NCI-H526 treated with DMSO at 0.1 percent for 48 hours (cell line): ENCODE data around the gene KHDC4.

Source experiments
- DNase-seq: peaks from one replicate; lab custom pipeline; 2025; lab: John Stamatoyannopoulos, UW

Gene KHDC4

DNA sequence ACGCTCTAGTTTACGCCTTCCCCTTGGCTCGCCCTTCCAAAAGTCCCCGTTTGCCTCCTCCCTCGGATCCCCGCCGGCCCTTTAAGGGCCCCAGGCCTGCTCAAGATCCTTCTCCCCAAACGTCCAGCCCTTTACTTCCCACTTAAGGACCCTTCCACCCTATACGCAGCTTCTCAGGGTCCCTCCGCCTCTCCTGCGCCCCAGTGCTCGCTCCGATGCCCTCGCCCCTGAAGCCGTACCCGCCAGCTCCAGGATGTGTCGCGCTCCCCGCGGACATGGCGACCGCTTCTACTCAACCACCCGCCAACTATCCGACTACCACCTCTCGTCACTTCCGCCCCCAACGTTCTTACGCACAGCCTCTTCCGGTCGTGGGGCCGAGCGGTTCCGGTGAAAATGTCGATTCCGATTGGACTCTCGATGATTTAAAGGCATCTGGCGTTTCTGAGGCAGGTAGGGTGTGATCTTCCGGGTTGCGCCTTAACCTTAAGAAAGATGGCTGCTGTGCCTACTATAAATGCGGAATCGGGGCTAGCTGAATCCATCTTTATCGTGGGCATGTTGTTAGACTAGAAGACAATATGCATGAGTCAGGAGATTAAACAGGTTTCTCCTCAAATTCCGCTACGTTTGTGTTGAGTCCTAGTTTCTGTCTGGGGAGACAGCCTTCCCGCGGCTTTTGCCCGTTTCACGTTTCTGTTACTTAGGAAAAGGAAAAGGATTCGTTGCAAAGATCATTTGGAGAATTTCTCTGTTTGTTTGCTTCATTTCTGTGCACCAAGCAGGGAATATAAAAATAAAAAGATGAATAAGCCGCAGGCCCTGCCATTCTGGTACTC is at the start of gene KHDC4:
Gene KHDC4, minus strand, starts transcription at position 317 of the 839 bp plus-strand sequence. Its CDS starts 40 bp downstream, at position 277.
- DNase-seq, result peak; percentile 100

DNA sequence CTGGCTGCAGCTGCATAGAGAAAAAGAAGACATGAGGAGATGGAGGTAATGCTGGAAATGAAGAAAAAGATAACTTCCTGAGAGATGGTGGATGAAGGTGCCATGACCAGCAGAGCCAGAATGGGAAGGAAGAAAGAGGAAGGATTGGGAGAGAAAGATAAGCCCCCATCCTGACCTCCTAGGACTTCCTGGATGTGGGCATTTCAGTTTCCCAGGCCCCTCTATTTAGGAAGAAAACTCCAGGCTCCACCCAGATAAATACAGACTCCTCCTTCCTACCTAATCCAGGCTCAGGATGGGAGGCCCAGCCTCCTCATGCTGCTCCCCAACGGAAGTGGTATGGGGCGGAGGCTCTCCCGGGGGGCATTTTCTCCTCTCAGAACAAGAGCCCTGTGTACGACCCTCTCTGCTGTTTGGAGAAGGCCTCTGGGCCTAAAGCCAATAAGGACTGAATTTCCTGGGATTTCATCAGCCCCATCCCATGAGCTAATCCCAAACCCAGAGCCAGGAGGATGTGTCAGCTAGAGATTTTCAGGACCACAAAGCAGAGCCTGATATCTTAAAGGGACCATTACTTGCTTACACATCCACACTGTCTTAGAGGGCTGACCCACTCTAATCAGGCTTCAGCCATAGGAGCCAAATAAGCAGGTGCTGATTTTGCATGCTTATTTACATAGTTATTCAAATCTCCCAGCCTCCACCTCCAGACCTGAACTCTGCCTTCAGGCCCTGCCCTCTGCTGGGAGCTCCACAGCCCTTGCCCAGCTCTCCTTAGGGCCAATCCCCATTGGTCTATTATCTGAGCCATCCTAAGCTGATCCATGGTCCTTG is 49.2 kb upstream of the KHDC4 start:
- peak; percentile 100 for DNase-seq

DNA sequence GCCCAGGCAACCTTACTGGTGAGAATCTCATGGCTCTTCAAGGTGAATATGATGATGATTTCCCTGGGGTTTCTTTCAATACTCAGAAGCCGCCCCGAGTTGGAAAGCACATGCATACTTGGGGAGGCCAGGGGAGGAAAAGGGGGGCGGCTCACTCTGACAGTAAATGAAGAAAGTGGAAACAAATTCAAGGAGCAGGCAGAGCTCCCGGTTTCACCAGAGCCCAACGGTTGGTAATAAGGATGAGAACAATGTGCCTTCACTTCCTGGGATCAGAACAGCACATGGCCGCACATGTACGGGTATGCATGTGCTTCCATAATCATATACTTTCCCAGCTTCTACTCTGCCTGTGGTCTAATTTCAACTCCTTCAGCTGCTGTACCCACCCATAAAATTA is 47.9 kb upstream of the KHDC4 start:
- DNase-seq, result no peak

DNA sequence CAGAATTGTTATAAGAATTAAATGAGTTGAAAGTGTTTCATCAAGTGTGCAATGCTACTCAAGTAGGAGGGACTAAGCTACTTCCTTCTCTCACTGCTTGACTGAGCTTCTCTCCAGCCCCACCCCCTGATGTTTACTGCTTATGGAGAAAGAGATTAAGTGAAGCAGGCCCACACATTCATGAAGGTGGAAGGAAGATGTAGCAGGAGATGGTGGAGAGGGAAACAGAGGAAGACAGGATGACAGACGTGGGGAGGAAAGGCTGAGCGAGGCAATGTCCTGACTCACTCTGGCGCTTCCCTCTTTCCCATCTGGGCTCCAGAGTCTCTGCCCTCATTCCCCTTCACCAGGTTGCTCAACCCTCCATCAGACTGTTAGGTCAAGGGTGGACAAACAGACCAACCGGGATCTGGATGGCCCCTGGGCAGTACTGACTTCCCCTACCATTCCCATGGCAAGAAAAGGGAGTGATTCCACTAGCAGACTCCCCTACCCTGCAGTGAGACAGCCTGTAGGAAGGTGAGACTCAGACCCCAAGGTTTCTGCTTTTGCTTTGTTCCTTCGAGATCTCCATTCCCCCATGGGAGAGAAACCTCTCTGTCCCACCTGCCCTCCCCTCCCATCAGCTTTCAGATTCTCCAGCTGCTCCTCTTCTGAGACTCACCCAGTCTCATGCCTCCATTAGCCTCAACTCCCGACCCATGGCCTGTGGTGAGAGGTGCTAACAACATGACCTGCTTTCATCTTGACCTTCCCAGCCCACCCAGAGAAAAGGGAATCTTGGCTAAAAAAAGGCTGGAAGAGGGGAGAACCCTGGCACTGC is 47.3 kb upstream of the KHDC4 start:
- DNase-seq, result no peak

DNA sequence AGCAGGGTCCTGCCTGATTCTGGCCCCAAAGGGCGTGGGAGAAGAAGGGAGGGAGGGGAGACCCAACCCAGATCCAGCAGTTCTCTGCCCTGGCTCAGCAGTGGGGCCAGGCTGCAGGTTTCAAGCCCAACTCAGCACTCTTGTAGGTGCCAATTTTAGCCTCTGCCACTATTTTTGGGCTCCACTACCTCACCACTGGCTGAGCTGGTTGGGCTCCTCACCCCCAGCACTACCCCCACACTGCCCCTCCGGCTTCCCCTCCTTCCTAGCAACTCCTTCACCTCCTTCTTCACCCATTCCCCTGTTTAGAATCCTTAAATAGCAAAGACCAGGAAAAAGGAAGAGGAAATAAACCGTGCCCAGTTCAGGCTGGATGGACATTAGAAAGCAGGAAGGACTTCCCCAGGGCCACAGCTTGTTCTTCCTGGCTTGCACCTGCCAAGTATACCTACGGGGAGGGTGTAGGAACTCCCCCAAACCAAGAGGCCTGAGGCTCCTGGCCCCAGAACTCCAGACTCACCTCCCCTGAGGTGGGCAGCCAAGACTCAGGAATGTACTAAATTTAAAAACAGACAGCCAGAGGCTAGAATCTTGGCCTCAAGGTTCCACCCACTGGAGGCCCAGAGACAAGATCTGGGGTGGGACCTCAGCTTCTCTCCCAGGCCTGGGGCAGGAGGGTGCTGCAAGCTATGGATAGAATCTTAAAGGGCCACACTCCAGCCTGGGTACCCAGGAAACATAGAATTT is 45.6 kb upstream of the KHDC4 start:
- DNase-seq, result no peak

DNA sequence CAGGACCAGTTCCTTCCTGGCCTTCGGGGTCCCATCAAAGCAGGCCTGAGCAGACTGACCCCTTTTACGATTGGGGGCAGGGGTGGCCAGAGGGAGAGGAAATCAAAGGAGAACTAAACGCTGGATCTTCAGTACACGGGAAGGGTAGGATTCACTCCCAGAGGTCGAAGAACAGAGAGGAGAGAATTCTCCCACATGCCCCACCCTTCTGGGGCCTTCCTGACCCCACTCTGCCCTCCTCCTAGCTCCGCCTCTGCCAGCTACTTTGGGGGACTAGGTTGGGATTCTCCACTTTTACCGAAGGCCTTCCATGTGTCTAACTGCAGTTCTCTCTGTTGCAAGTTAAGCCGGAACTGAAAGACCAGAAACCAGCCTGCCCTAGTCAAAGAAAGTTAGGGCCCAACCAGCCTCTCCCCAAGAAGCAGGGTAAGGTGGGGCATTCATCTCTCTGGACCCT is 44.8 kb upstream of the KHDC4 start:
- DNase-seq, result no peak

DNA sequence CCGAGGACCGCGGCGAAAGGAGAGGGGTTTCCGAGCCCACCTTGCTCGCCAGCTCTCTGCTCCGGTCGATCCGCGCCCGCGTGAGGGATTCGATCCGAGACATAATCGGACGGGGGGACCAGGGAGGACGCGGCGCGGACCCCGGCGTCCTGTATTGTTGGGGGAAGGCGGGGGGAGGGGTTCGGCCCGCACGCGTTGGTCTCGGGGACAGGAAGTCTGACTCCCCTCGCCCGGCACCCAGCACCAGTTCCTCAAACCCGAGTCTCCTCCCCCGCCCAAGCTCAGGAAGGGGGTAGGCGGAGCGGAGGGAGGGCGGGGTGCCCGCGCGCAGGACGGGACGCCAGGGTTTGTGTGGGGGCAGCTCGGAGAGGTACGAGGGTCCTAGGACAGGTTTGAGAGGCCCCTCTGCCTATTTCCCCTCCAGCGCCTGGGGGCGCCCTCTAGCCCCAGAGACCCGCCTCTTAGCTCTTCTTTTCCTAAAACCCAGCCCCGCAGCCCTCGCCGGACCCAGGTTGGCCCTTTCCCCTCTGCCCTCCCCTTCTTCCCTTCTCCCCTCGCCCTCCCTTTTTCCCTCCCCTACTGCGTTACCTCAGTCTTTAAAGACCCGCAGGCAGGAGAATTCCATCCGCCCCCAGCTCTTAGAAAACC is 44.2 kb upstream of the KHDC4 start, which contains the start of gene ARHGEF2:
Gene ARHGEF2, minus strand, starts transcription at position 223 of the 648 bp plus-strand sequence. Its CDS starts 120 bp downstream, at position 103.
- DNase-seq, result peak; percentile 70

DNA sequence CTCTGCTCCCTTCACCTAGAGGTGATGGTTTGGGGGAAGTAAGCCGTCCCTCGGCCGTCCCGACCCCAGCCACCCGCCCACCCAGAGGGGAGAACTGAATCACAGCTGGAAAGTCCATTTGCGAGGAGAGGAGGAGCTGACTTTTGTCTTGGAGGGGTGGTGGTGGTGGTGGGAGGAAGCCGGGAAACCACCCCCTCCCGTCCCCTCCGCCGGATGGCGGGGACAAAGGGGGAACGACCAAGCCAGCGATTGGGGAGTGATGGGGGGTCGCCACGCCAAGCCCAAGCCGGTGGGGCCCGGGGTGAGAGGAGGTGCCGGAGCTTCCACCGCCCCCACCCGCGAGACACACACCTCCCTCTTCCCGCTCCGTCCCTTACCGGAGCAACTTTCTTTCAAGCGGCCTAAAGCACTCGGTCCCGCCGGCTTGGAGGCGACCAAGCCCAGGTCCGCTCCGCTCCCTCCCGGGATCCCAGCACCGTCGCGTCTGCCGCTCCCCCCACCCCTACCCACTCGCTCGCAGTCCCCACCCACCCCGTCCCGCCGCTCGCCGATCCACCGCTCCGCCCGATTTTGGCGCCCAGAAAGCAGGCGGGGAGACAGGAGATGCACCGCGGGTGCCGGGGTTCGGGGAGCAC is 43.6 kb upstream of the KHDC4 start:
- DNase-seq, result peak; percentile 32

DNA sequence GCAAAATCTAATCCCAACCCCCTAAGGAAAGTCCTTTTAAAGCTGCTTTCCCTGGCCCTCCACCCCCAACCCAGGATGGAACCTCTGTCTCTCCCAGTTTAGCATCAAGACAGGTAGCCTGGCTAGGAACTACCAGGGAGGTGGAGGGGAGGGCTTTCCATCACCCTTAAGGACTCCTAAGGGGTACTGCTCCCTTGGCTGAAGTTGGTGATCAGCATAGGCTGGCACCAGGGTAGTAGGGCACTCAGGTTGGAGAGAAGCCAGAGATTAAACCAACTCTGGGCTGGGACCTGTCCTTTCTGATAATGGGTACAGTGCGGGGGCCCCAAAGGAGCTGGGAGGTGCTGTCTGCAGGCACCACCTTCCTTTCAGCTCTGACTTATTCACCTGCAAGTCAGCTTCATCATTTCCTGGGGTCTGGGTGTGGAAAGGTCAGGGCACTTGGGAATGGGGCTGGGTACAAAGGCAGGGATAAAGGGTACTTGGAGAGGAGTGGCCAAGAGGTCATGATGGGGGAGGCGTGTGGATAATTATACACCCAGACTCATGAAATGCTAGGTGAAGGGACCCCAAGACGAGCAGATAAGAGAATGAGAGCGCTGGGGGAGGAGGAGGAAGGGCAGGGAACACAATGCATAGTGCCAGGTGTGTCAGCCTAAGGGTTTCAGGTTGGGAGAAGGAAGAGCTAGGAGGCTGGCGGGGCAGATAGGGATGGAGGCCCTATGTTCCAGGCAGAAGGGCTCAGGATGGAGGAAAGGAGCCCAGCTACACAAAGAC is 42.9 kb upstream of the KHDC4 start:
- peak; percentile 42 for DNase-seq

DNA sequence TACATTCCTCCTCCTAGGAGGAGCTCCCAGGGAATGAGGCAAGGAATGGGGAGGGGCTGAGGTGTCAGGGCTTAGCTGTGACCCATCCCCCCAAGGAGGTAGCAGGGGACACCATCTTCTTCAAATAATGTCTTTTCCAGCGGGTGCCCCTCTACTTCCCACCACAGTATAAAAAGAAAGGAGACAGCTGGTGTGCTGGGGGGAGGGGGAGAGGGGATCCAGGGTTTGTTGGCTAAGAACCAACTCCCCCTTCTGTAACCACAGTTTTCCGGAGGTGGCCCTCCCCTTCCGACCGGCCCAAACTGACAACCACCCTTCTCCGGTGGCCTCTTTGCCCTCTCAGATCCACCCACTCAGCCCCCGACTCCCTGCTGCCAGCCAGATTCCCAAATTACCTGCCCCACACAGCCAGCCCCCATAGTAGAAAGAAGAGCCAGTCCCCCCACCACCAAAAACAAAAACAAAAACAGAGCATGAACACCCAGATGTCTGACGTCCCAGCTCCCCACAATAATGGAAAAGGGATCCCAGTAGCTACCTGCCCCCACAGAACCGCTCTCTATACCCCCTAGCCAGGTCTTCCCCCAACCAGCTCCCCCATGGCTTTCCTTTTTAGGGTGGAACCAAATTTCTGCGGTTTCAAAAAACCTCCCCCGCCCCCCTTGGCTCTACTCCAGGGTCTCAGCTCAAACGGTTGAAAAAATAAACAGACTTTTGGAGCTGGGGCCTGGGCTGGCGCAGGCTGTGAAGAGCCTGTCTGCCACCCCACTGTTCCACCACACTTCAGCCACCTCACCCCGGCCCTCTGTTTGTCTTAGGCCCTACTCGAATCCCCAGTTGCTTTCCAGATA is 42.1 kb upstream of the KHDC4 start:
- DNase-seq, result no peak

DNA sequence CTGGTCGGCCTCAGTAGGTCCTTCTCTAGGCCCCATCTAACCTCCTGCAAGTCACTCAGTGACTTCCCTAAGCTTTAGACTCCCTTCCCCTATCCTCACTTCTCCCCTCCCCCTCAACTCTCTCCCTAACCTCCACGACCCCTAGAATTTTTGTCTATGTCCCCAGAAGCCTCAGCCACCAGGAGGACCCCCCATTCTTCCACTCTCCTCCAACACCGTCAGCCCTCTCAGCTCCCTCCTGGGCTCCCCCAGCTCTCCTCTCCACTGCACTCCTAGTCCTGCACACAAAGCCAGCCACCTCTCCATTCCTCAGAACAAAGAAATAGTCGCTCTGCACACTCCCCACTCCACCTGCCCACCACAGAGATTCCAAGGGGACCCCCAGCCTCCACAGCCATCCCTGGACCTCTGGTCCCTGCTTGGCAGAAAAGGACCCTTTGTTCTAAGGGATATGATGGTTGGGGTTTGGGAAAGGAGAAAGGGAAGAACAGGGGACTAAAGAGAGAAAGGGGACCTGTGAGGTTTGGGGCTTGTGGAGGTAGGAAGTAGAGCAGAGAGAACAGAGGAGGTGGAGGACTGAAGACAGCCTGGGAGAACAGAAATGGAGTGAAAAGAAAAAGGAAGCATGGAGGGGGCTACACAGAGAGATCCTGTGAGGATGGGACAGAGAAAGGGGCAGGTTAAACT is 41.3 kb upstream of the KHDC4 start:
- no peak for DNase-seq

DNA sequence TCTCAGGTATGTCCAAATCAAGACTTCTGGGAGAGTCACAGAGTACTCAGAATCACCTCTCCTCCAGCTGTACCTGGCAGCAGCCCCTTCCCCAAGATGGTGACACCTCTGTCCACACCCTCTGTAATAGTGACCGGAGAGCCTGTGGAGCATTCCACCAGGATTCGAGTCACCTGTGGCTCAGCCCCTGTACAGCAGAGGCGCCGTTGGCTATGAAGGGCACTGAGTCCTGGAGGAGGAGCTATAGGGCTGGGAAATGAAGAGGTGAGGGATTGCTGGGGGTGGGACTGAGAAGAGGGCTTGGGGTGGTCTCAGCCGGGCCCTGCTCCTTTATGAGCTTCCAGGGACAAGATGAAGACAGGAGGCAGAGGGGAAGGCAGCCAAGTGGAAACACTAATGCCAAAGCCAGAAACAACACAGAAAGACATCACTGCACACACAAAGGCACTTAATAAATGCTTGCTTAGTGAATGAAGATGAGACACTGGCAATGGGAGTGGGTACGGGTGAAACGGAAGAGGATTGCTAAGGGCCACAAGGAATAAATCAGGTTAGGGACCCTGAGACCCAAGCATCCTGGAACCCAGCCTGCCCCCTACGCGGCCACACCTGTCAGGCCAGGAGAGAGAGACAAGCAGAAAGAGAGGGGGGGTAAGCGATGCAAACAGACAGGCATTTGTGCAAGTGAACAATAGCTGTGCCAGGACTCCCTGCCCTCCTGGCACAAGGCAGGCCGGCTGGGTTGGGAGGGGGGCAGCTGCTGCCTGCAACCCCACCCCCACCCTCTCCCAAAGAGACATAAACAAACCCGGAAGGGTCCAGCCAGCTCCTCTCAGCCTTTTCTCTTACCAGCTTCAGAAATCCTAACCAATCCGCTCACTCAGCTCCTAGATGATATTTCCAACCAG is 40.2 kb upstream of the KHDC4 start:
- no peak for DNase-seq

DNA sequence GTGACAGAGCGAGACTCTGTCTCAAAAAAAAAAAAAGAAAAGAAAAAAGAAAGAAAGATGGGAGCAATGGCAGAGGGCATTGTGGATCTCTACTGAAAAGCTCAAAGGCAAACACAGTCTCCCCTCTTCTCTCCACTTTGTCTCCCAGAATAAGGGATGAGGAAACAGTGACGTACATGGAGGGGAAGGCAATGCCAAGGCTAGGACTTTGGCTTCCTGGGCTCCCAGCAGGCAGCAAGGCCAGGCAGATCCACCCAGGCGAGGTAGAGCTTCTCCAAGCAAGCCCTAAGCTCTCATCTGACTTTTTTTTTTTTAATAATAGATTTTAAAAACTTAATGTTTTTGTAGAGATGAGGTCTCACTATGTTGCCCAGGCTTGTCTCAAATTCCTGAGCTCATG is 39.5 kb upstream of the KHDC4 start:
- DNase-seq, result no peak

DNA sequence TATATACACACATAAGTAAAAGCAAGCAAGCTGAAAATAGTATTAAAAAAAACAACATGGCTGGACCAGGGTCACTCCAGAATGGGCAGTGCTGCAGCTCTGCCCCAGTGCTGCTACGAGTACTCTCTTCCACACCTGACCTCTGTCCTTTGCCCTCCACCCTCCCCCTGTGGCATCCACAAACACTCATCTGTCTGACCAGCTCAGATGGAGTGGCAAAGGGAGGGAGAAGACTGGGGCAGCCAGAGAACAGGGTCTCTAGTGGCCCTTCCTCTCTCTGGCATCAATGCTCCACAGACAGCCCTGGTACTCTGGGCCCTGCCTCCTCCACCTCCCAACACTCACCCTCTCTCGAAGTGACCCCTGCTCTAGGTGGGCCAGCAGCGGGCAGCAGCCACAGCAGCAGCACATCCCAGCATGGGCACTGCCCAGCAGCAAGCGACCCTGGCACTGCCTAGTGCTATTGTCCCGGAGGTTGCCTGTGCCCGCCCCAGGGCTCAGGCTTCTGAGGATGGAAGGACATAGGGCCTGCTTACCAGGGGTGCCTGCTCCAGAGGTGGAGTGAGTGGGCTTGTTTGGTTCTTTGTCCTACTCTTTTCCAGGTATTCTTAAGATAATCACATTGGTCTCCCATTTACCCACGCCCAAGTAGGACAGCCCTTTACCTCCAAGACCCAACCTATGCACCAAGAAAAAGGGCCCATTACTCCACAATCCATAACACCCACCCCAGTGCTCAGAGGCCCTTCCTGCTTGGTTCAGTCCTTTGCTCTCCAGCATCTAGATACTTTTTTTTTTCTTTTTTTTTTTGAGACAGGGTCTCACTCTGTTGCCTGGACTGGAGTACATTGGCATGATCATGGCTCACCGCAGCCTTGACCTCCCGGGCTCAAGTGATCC is 37.9 kb upstream of the KHDC4 start:
- DNase-seq, result no peak

DNA sequence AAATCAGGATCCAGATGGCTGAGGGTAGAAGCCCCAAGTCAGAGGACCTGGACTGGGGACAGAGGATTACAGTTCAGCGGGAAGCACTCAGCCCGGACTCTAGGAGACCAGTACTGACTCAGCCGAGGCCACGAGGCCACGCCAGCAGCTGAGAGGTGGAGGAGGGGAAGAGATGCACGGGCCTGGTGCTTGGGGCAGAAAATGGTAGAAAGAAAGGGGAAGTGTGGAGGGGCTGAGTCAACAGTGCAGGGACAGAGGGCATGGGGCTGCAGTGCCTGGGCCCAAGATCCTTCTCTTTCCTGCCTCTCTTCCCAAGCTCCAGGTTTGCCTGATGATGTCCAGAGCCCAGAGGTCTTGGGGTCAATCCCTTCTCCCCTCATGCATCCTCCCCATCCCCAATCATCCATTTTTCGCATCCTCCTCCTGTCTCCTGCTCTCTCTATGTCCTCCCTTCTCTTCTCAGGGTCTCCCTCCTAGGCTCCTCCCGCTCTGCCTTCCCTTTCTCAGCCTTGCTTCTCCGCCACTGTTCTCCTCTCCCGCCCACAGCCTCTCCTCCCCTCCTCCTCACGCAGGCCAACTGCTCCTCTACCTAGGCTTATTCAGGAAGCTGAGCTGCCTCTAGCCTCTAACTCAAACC is 36.4 kb upstream of the KHDC4 start:
- no peak for DNase-seq
